ENCODE data around the gene RASL10B.

RASL10B gene

GRCh38 chr17:35715416-35715815 lies 16.0 kb upstream of the RASL10B start:
- in situ Hi-C loops (cut with HindIII; ENCODE audit: low sequenced_read_pairs): no loop called here
- no peak for DNase-seq (ENCODE audit: low read depth)
- no peak for TF ChIP-seq CTCF (IDR thresholded peaks at IDR 0.05; ENCODE audit: low read depth, low read length, missing control alignments)
- H3K4me3 ChIP-seq (ENCODE audit: low read depth, low read length): no peak overlapping the region

- DNase-seq (ENCODE audit: low read depth): no peak
- no peak for TF ChIP-seq CTCF (IDR thresholded peaks at IDR 0.05; ENCODE audit: low read depth, low read length, missing control alignments)
- no peak overlapping the region for H3K4me3 ChIP-seq (ENCODE audit: low read depth, low read length)
- in situ Hi-C loops (cut with HindIII; ENCODE audit: low sequenced_read_pairs): no loop called here
Measured at GRCh38 chr17:35716173-35716572, 15.3 kb upstream of the RASL10B start.

GRCh38 chr17:35716897-35717465 lies 14.5 kb upstream of the RASL10B start:
- DNase-seq (ENCODE audit: low read depth): peak; percentile 93
- in situ Hi-C loops (cut with HindIII; ENCODE audit: low sequenced_read_pairs): no loop called here
- TF ChIP-seq CTCF (IDR thresholded peaks at IDR 0.05; ENCODE audit: low read depth, low read length, missing control alignments): no peak
- no peak overlapping the region for H3K4me3 ChIP-seq (ENCODE audit: low read depth, low read length)

- peak; percentile 13 for DNase-seq (ENCODE audit: low read depth)
- no peak overlapping the region for H3K4me3 ChIP-seq (ENCODE audit: low read depth, low read length)
- in situ Hi-C loops (cut with HindIII; ENCODE audit: low sequenced_read_pairs): no loop called here
- no peak for TF ChIP-seq CTCF (IDR thresholded peaks at IDR 0.05; ENCODE audit: low read depth, low read length, missing control alignments)
Measured at GRCh38 chr17:35717475-35717874, 14.0 kb upstream of the RASL10B start.

GRCh38 chr17:35723735-35724134 lies 7.7 kb upstream of the RASL10B start:
- no peak for DNase-seq (ENCODE audit: low read depth)
- in situ Hi-C loops (cut with HindIII; ENCODE audit: low sequenced_read_pairs): no loop called here
- no peak overlapping the region for H3K4me3 ChIP-seq (ENCODE audit: low read depth, low read length)
- TF ChIP-seq CTCF (IDR thresholded peaks at IDR 0.05; ENCODE audit: low read depth, low read length, missing control alignments): no peak

- no peak overlapping the region for H3K4me3 ChIP-seq (ENCODE audit: low read depth, low read length)
- in situ Hi-C loops (cut with HindIII; ENCODE audit: low sequenced_read_pairs): no loop called here
- no peak for TF ChIP-seq CTCF (IDR thresholded peaks at IDR 0.05; ENCODE audit: low read depth, low read length, missing control alignments)
- DNase-seq (ENCODE audit: low read depth): no peak
Measured at GRCh38 chr17:35725058-35725457, 6.4 kb upstream of the RASL10B start.

GRCh38 chr17:35725802-35726126 lies 5.7 kb upstream of the RASL10B start:
- no peak for DNase-seq (ENCODE audit: low read depth)
- no peak overlapping the region for H3K4me3 ChIP-seq (ENCODE audit: low read depth, low read length)
- in situ Hi-C loops (cut with HindIII; ENCODE audit: low sequenced_read_pairs): no loop called here
- TF ChIP-seq CTCF (IDR thresholded peaks at IDR 0.05; ENCODE audit: low read depth, low read length, missing control alignments): no peak
